SK-N-SH (cell line): ENCODE results near the gene RARG. TPM values are rescaled to one million over a fixed set of nuclear protein-coding genes. Genes with fewer than 3 reads are reported as not detected.

Experiments used
- CTCF ChIA-PET: fragments of 300-600, 350-600 bp; formaldehyde crosslinking; extraction: SDS; loops from one replicate; lab custom pipeline; 2021; lab: Yijun Ruan, JAX
- POLR2A ChIA-PET: fragments of 350-600 bp; sonication (Branson Sonifier 250); formaldehyde crosslinking; extraction: SDS; loops from one replicate; lab custom pipeline; 2020; ENCODE audit warnings: antibody characterized with exemption, inconsistent platforms; lab: Yijun Ruan, JAX
- DNase-seq: peaks from one replicate; pipeline ENCODE4 v3.0.0; 2012
- H2AFZ ChIP-seq: fragments of 200-600 bp; sonication (generic); 2 replicates; pipeline ENCODE4 v1.8.1; 2016; ENCODE audit warnings: antibody characterized with exemption, mild to moderate bottlenecking, low read depth
- H3F3A ChIP-seq: fragments of 200-600 bp; sonication (generic); replicated peaks from 2 replicates; pipeline ENCODE3; 2016; ENCODE audit warnings: antibody characterized with exemption, mild to moderate bottlenecking; ENCODE audit not compliant: insufficient read depth
- H3K27ac ChIP-seq, 2 experiments: fragments of 200-500 bp in 1 of 2; fragments of 200-600 bp in 1 of 2; sonication (Bioruptor generic) in 1 of 2; sonication (generic), shearing (Covaris generic) in 1 of 2; 2 replicates each; pipeline versions ENCODE4 v1.5.1 to v1.6.1; 2014 to 2016; ENCODE audit warnings: low read depth in 2 of 2, inconsistent platforms in 1 of 2, low read length in 1 of 2, mild to moderate bottlenecking in 1 of 2, mixed read lengths in 1 of 2
- H3K27me3 ChIP-seq: fragments of 200-600 bp; sonication (generic), shearing (Covaris generic); 2 replicates; pipeline ENCODE4 v1.6.1; 2016; ENCODE audit warnings: mixed run types; ENCODE audit not compliant: insufficient read depth
- H3K36me3 ChIP-seq, 2 experiments: fragments of 200-500 bp in 1 of 2; fragments of 200-600 bp in 1 of 2; sonication (Bioruptor generic) in 1 of 2; sonication (generic) in 1 of 2; replicated peaks in 1 of 2; 2 replicates each; pipeline versions ENCODE3 to v1.5.1; 2014 to 2016; ENCODE audit warnings: low read length in 1 of 2, mild to moderate bottlenecking in 1 of 2; ENCODE audit not compliant: insufficient read depth in 2 of 2, control insufficient read depth in 1 of 2
- H3K4me1 ChIP-seq, 2 experiments: fragments of 200-500 bp in 1 of 2; fragments of 200-600 bp in 1 of 2; sonication (Bioruptor generic) in 1 of 2; sonication (generic), shearing (Covaris generic) in 1 of 2; 2 replicates each; pipeline versions ENCODE4 v1.5.1 to v1.6.1; 2014 to 2016; ENCODE audit warnings: low read depth in 1 of 2, low read length in 1 of 2, mixed run types in 1 of 2; ENCODE audit not compliant: insufficient read depth in 2 of 2, control insufficient read depth in 1 of 2
- H3K4me2 ChIP-seq: fragments of 200-600 bp; sonication (generic), shearing (Covaris generic); 2 replicates; pipeline ENCODE4 v1.6.1; 2017; ENCODE audit warnings: mixed run types
- H3K4me3 ChIP-seq, 2 experiments: fragments of 200-500 bp in 1 of 2; fragments of 200-600 bp in 1 of 2; sonication (Bioruptor generic) in 1 of 2; sonication (generic), shearing (Covaris generic) in 1 of 2; 2 replicates each; pipeline versions ENCODE4 v1.5.1 to v1.8.1; 2014 to 2016; ENCODE audit warnings: low read depth in 2 of 2, inconsistent platforms in 1 of 2, low read length in 1 of 2, mild to moderate bottlenecking in 1 of 2, mixed read lengths in 1 of 2, moderate library complexity in 1 of 2
- H3K79me2 ChIP-seq: fragments of 200-600 bp; sonication (generic); 2 replicates; pipeline ENCODE4 v1.8.1; 2017; ENCODE audit warnings: mild to moderate bottlenecking; ENCODE audit not compliant: insufficient read depth
- H3K9ac ChIP-seq: fragments of 200-600 bp; sonication (generic); 2 replicates; pipeline ENCODE4 v1.6.1; 2017; ENCODE audit warnings: mixed run types
- H3K9me2 ChIP-seq: fragments of 200-600 bp; sonication (generic); 2 replicates; pipeline ENCODE4 v1.6.1; 2017; ENCODE audit warnings: mixed run types
- H3K9me3 ChIP-seq: fragments of 200-600 bp; sonication (generic); 2 replicates; pipeline ENCODE4 v1.6.1; 2017; ENCODE audit warnings: mixed run types, mild to moderate bottlenecking, moderate library complexity
- H4K20me1 ChIP-seq: fragments of 200-600 bp; sonication (generic); 2 replicates; pipeline ENCODE4 v1.6.1; 2017; ENCODE audit warnings: mild to moderate bottlenecking, mixed run types; ENCODE audit not compliant: insufficient read depth
- CTCF ChIP-seq: fragments of 200-600 bp; sonication (generic); IDR thresholded peaks from 2 replicates; pipeline ENCODE4 v1.6.1; 2017; ENCODE audit warnings: antibody characterized with exemption, mild to moderate bottlenecking, moderate library complexity
- EP300 ChIP-seq, 2 experiments: IDR thresholded peaks; 2 replicates each; pipeline versions ENCODE4 v1.4.0 to v1.6.1; 2012; ENCODE audit warnings: borderline replicate concordance in 1 of 2, low read depth in 1 of 2, low read length in 1 of 2
- FOSL2 ChIP-seq: IDR thresholded peaks from 2 replicates; pipeline ENCODE4 v1.4.0; 2012; ENCODE audit warnings: low read depth, mild to moderate bottlenecking, moderate library complexity, borderline replicate concordance
- FOXJ3 ChIP-seq: sonication (generic); formaldehyde crosslinking; IDR thresholded peaks from 2 replicates; pipeline ENCODE4 v1.5.1; 2020; ENCODE audit warnings: mild to moderate bottlenecking, missing genetic modification reagents
- NFIC ChIP-seq: IDR thresholded peaks from 2 replicates; pipeline ENCODE4 v1.4.0; 2012; ENCODE audit warnings: borderline replicate concordance
- RAD21 ChIP-seq: IDR thresholded peaks from 2 replicates; pipeline ENCODE4 v1.6.1; 2012; ENCODE audit warnings: mild to moderate bottlenecking, low read length
- RCOR1 ChIP-seq: fragments of 150-350 bp; IDR thresholded peaks from 2 replicates; pipeline ENCODE4 v1.6.1; 2017; ENCODE audit warnings: antibody characterized with exemption, low read length
- SIN3A ChIP-seq: IDR thresholded peaks from 2 replicates; pipeline ENCODE4 v1.6.1; 2012; ENCODE audit warnings: low read depth, mild to moderate bottlenecking, low read length, moderate library complexity, borderline replicate concordance
- SMC3 ChIP-seq: IDR thresholded peaks from 2 replicates; pipeline ENCODE4 v1.6.1; 2012; ENCODE audit warnings: low read depth, low read length, improper control_type of control experiment
- TAF1 ChIP-seq: IDR thresholded peaks from 2 replicates; pipeline ENCODE4 v1.6.1; 2012; ENCODE audit warnings: low read depth, mild to moderate bottlenecking, low read length, moderate library complexity, borderline replicate concordance
- USF1 ChIP-seq: IDR thresholded peaks from 2 replicates; pipeline ENCODE4 v1.4.0; 2012; ENCODE audit warnings: low read depth, borderline replicate concordance
- WGBS: methylation state at CpG from one replicate; pipeline ENCODE4 v1.1.6; 2017; ENCODE audit warnings: low lambda C conversion rate; 5-methylcytosine and 5-hydroxymethylcytosine counted together
- polyA plus RNA-seq, 3 experiments: library from polyadenylated mRNA; depleted of rRNA; stranded (reverse); fragments of >200 nt; gene quantifications; 2 replicates each; pipeline ENCODE4 v1.2.3, GENCODE V29; 2012
- TF ChIP-seq, protein P1 (sequence below): IDR thresholded peaks from 2 replicates; pipeline ENCODE4 v1.4.0; 2012; ENCODE audit warnings: low read depth, borderline replicate concordance
- TF ChIP-seq, protein P2 (sequence below): IDR thresholded peaks from 2 replicates; pipeline ENCODE4; 2012

RARG gene
- polyA plus RNA-seq, 1 of the 3 experiments (the other 2 are of a cell fraction) = 36.6 TPM

DNA sequence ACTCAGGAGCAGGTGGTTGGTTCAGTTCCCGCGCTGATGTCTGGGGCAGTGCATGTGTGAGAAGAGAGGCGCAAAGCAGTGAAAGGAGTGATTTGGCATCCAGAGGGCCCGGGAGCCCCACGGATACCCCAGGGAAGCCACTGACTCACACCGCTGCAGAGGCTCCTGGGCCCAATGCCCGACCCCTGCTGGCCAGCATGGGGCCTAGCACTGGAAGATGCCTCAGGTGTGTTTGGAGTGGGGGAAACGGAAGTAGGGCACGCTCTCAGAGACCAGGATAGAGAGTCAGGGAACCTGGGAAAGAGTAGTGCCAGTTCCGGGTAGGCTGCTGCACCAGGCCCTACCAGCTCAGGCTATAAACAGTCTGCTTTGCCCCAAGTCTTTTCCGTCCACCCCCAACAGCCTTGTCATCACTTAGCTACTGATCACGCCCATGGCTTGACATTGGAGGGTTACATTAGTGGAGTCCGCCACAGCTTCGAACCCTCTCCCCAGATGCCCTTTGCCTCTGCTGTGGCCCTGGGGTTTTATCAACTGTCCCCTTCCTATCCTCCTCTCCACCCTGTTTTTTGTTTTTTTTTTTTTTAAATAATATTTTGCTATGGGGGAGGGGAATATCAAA lies 41.8 kb downstream of the RARG start:
- Histone ChIP-seq H3K9ac (no peak overlapping the region), H3K79me2 (no peaks in the 10 kb centered on the region; the same call in 1 of the 2 replicates), H3K4me2 (no peak overlapping the region), H3F3A (peaks cover 13% of the 10 kb centered on the region), H3K4me3 (no peak overlapping the region), H3K4me1 (peaks cover 0 to 12% of the 10 kb centered on the region in 2 experiments; a peak in 1 of 4 replicates), H3K9me2 (no peaks in the 10 kb centered on the region), H2AFZ (no peak overlapping the region), H3K27ac (no peak overlapping the region), H3K9me3 (no peaks in the 10 kb centered on the region), H3K36me3 (peaks cover 32 to 38% of the 10 kb centered on the region in 2 experiments), H3K27me3 (no peaks in the 10 kb centered on the region), H4K20me1 (no peaks in the 10 kb centered on the region)
- ChIA-PET POLR2A (interaction anchor here (0.6 to 1.8 kb wide), 2 partner anchors 9 to 32 kb away, joined by 3 to 5 read pairs; partner anchors contain the start of genes CSAD and ZNF740), CTCF (interaction anchor here (0.7 to 23.1 kb wide), 18 partner anchors 9 to 135 kb away, joined by 3 to 272 read pairs (median 3); partner anchors contain the start of genes AAAS, CSAD, ESPL1 and IGFBP6)
- peak; percentile 79 for DNase-seq
- no peak for TF ChIP-seq RCOR1
- TF ChIP-seq EP300 (IDR thresholded peaks at IDR 0.05; ENCODE audit: borderline replicate concordance in 1 of 2, low read depth in 1 of 2, low read length in 1 of 2) = no peak
- TF ChIP-seq FOXJ3 = no peak
- TF ChIP-seq, protein P1, sequence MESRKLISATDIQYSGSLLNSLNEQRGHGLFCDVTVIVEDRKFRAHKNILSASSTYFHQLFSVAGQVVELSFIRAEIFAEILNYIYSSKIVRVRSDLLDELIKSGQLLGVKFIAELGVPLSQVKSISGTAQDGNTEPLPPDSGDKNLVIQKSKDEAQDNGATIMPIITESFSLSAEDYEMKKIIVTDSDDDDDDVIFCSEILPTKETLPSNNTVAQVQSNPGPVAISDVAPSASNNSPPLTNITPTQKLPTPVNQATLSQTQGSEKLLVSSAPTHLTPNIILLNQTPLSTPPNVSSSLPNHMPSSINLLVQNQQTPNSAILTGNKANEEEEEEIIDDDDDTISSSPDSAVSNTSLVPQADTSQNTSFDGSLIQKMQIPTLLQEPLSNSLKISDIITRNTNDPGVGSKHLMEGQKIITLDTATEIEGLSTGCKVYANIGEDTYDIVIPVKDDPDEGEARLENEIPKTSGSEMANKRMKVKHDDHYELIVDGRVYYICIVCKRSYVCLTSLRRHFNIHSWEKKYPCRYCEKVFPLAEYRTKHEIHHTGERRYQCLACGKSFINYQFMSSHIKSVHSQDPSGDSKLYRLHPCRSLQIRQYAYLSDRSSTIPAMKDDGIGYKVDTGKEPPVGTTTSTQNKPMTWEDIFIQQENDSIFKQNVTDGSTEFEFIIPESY = no peak
- TF ChIP-seq, protein P2, sequence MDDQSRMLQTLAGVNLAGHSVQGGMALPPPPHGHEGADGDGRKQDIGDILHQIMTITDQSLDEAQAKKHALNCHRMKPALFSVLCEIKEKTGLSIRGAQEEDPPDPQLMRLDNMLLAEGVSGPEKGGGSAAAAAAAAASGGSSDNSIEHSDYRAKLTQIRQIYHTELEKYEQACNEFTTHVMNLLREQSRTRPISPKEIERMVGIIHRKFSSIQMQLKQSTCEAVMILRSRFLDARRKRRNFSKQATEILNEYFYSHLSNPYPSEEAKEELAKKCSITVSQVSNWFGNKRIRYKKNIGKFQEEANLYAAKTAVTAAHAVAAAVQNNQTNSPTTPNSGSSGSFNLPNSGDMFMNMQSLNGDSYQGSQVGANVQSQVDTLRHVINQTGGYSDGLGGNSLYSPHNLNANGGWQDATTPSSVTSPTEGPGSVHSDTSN = no peak
- no peak for TF ChIP-seq FOSL2
- TF ChIP-seq SIN3A = no peak
- TF ChIP-seq NFIC = no peak
- peak; percentile 73 for TF ChIP-seq CTCF
- peak; percentile 51 for TF ChIP-seq RAD21
- TF ChIP-seq USF1 = no peak
- no peak for TF ChIP-seq TAF1
- TF ChIP-seq SMC3 = peak; percentile 70
- WGBS = 74% methylated on average over 14 of the region's 14 CpGs
